Right lobe of liver (tissue), 6 donors: ENCODE results near the gene SH2D2A. TPM values are rescaled to one million over a fixed set of nuclear protein-coding genes. Genes with fewer than 3 reads are reported as not detected.

Experiments used
- ATAC-seq, 4 donors: fragments of 200-7000 bp; cut with Tn5 transposase; one replicate each; pipeline ENCODE4 v1.9.1; 2020; ENCODE audit warnings: mild to moderate bottlenecking in 4 of 4, moderate library complexity in 4 of 4
- DNase-seq, 3 donors: peaks; one replicate each; pipeline ENCODE4 v3.0.0-alpha.2; 2020
- H3K27ac ChIP-seq, 3 donors: fragments of 200-600 bp; one replicate each; pipeline ENCODE4 v1.8.0; 2022
- H3K27me3 ChIP-seq, 2 donors: fragments of 200-600 bp; one replicate each; pipeline ENCODE4 v1.8.0; 2022
- H3K36me3 ChIP-seq, 4 donors: fragments of 200-600 bp; sonication (generic) in 1 of 4; one replicate each; pipeline versions ENCODE4 v1.5.1 to v1.8.0; 2017 to 2022; ENCODE audit warnings: control low read depth in 1 of 4
- H3K4me1 ChIP-seq, 4 donors: fragments of 200-600 bp; sonication (generic) in 1 of 4; one replicate each; pipeline versions ENCODE4 v1.5.1 to v1.8.0; 2017 to 2022; ENCODE audit warnings: control low read depth in 1 of 4
- H3K4me3 ChIP-seq, 3 donors: fragments of 200-600 bp; one replicate each; pipeline ENCODE4 v1.8.0; 2022
- H3K9me3 ChIP-seq, 4 donors: fragments of 200-600 bp; sonication (generic) in 1 of 4; one replicate each; pipeline versions ENCODE4 v1.5.1 to v1.8.0; 2017 to 2022; ENCODE audit warnings: control low read depth in 1 of 4
- CTCF ChIP-seq, 4 donors: fragments of 200-600 bp in 3 of 4; fragments of 450-650 bp in 1 of 4; IDR thresholded peaks; one replicate each; pipeline versions ENCODE4 v1.5.1 to v1.8.0; 2016 to 2022; ENCODE audit warnings: antibody characterized with exemption in 4 of 4, mild to moderate bottlenecking in 2 of 4
- POLR2A ChIP-seq: fragments of 450-650 bp; IDR thresholded peaks from one replicate; pipeline ENCODE4 v1.6.1; 2017; ENCODE audit warnings: antibody characterized with exemption, mild to moderate bottlenecking
- WGBS: methylation state at CpG from one replicate; pipeline ENCODE4 v1.1.6; 2018; ENCODE audit warnings: low coverage, low lambda C conversion rate; ENCODE audit not compliant: insufficient coverage; ENCODE audit errors: missing lambda C conversion rate; 5-methylcytosine and 5-hydroxymethylcytosine counted together
- intact Hi-C, 2 donors: fragments of 100-400 bp; cut with DNase I; formaldehyde crosslinking; loops; one replicate each; pipeline versions ENCODE4 v1.11.2 to v1.14.1; 2022
- total RNA-seq, 6 experiments: library from RNA; depleted of rRNA in 2 of 6; stranded (reverse); fragments of >200 nt in 2 of 6; fragmentation: NEBNext Ultra II Directional in 3 of 6; extraction: Animal tissue kit (Norgen Biotek cat#: 25700) in 3 of 6; gene quantifications; one replicate each; pipeline versions ENCODE4 v1.1.0 to v1.2.4, GENCODE V29; 2016 to 2023
- donor health status: DM: no; HTN: yes; CAD: no.
- donor health status: DM: no; HTN: no; CAD: no.
- donor health status: DM: no; HTN: no; CAD: no.
- donor health status: DM: no; HTN: yes; CAD: no.
- donor health status: DM: no; HTN: yes; CAD: no.

Gene SH2D2A
- total RNA-seq, 6 experiments from 2014 or later = 0.32 to 1.3 (median 0.67) TPM

GRCh38 chr1:156857532-156857931 lies 40.9 kb upstream of the SH2D2A start:
- TF ChIP-seq POLR2A (no peak), CTCF (IDR thresholded peaks at IDR 0.05) (no peak)
- 18% methylated on average over 2 of the region's 3 CpGs for WGBS
- no peak for DNase-seq
- no peaks in the 10 kb centered on the region for H3K36me3 ChIP-seq
- H3K27me3 ChIP-seq = peaks cover 4 to 13% of the 10 kb centered on the region in 2 donors
- H3K4me3 ChIP-seq = no peak overlapping the region
- H3K9me3 ChIP-seq = no peaks in the 10 kb centered on the region
- peaks cover 0 to 26% (median 1%) of the 10 kb centered on the region in 4 donors for H3K4me1 ChIP-seq
- ATAC-seq = no peak
- H3K27ac ChIP-seq = no peak overlapping the region
- intact Hi-C loops = no loop called here

- ATAC-seq (no peak), DNase-seq (no peak)
- WGBS = 86% methylated on average over 3 of the region's 3 CpGs
- intact Hi-C loops = no loop called here
- H3K9me3 ChIP-seq = no peaks in the 10 kb centered on the region
- no peak overlapping the region for H3K27ac ChIP-seq
- H3K36me3 ChIP-seq = no peaks in the 10 kb centered on the region
- peaks cover 0 to 37% (median 7%) of the 10 kb centered on the region in 4 donors for H3K4me1 ChIP-seq
- peaks cover 3 to 13% of the 10 kb centered on the region in 2 donors for H3K27me3 ChIP-seq
- TF ChIP-seq CTCF (IDR thresholded peaks at IDR 0.05) = no peak
- TF ChIP-seq POLR2A = no peak
- H3K4me3 ChIP-seq = no peak overlapping the region
Measured at GRCh38 chr1:156856282-156856785, 39.7 kb upstream of the SH2D2A start.

GRCh38 chr1:156854634-156855033 lies 38.0 kb upstream of the SH2D2A start:
- Histone ChIP-seq H3K4me3 (no peak overlapping the region), H3K9me3 (no peaks in the 10 kb centered on the region), H3K36me3 (no peaks in the 10 kb centered on the region), H3K27me3 (peaks cover 0 to 5% of the 10 kb centered on the region in 2 donors), H3K4me1 (peaks cover 0 to 22% (median 7%) of the 10 kb centered on the region in 4 donors), H3K27ac (no peak overlapping the region)
- no peak for TF ChIP-seq CTCF (IDR thresholded peaks at IDR 0.05)
- 61% methylated on average over 3 of the region's 3 CpGs for WGBS
- ATAC-seq (no peak), DNase-seq (no peak)
- intact Hi-C loops = no loop called here

GRCh38 chr1:156853761-156854160 lies 37.1 kb upstream of the SH2D2A start:
- intact Hi-C loops = no loop called here

More at GRCh38 chr1:156853761-156854160, 37.1 kb upstream of the SH2D2A start:
- TF ChIP-seq POLR2A (no peak), CTCF (IDR thresholded peaks at IDR 0.05) (no peak)
- no CpG with 5 or more reads among the region's 19 CpGs for WGBS
- Histone ChIP-seq H3K36me3 (no peaks in the 10 kb centered on the region), H3K27ac (no peak overlapping the region), H3K4me3 (no peak overlapping the region), H3K9me3 (no peaks in the 10 kb centered on the region), H3K4me1 (peaks cover 0 to 19% (median 7%) of the 10 kb centered on the region in 4 donors), H3K27me3 (no peaks in the 10 kb centered on the region)
- DNase-seq (no peak), ATAC-seq (no peak)
